ENCODE data around the gene PTPRZ1.

Gene PTPRZ1

GRCh38 chr7:122094549-122094948, 221.6 kb downstream of the PTPRZ1 start:
- H3K36me3 ChIP-seq (ENCODE audit: control insufficient read depth, insufficient read depth, low read length) = peaks cover 22% of the 10 kb centered on the region; the same call in 1 of the 2 replicates
- H3K4me1 ChIP-seq (ENCODE audit: control insufficient read depth, insufficient read depth, low read length) = 0 out of 2 replicates have a peak, but pooled peaks cover 2% of the 10 kb centered on the region
- no peak overlapping the region for H3K27ac ChIP-seq (ENCODE audit: low read length)
- DNase-seq (ENCODE audit: low read depth, low spot score) = no peak
- H3K27me3 ChIP-seq (ENCODE audit: control insufficient read depth, insufficient read depth, low read length) = no peaks in the 10 kb centered on the region
- no peaks in the 10 kb centered on the region; the same call in 1 of the 2 replicates for H3K9me3 ChIP-seq (ENCODE audit: control insufficient read depth, insufficient read depth, low read length)
- no CpG with 5 or more reads among the region's 1 CpG for WGBS (ENCODE audit: insufficient coverage, insufficient read length)
- no peak overlapping the region for H3K4me3 ChIP-seq (ENCODE audit: low read length)

GRCh38 chr7:122095642-122096041, 222.7 kb downstream of the PTPRZ1 start:
- Histone ChIP-seq H3K27ac (ENCODE audit: low read length) (no peak overlapping the region), H3K9me3 (ENCODE audit: control insufficient read depth, insufficient read depth, low read length) (no peaks in the 10 kb centered on the region; the same call in 1 of the 2 replicates), H3K4me3 (ENCODE audit: low read length) (no peak overlapping the region), H3K36me3 (ENCODE audit: control insufficient read depth, insufficient read depth, low read length) (peaks cover 18% of the 10 kb centered on the region; the same call in 1 of the 2 replicates), H3K27me3 (ENCODE audit: control insufficient read depth, insufficient read depth, low read length) (no peaks in the 10 kb centered on the region), H3K4me1 (ENCODE audit: control insufficient read depth, insufficient read depth, low read length) (0 out of 2 replicates have a peak, but pooled peaks cover 2% of the 10 kb centered on the region)
- no CpG with 5 or more reads among the region's 4 CpGs for WGBS (ENCODE audit: insufficient coverage, insufficient read length)
- no peak for DNase-seq (ENCODE audit: low read depth, low spot score)

DNA sequence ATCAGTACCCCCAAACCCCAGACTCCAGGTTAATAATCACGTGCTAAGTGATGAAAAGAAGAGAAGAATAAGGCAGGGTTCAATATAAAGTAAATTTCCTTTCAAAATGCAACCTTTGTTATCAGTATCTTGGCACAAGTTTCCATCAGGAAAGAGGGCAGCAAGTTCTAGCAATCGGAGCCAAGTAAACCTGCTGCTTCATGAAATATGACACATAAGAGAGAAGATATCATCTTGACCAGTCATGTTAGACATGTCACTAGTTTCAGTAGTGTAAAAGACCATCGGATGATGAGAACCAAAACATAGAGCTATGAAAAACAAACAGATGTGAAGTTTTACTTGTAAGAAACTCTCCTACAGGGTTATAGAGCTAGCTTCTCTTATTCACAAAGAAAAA, 227.1 kb downstream of the PTPRZ1 start:
- Histone ChIP-seq H3K4me3 (ENCODE audit: low read length) (no peak overlapping the region), H3K4me1 (ENCODE audit: control insufficient read depth, insufficient read depth, low read length) (no peaks in the 10 kb centered on the region), H3K27ac (ENCODE audit: low read length) (no peak overlapping the region), H3K9me3 (ENCODE audit: control insufficient read depth, insufficient read depth, low read length) (no peaks in the 10 kb centered on the region), H3K27me3 (ENCODE audit: control insufficient read depth, insufficient read depth, low read length) (no peaks in the 10 kb centered on the region), H3K36me3 (ENCODE audit: control insufficient read depth, insufficient read depth, low read length) (peaks cover 18% of the 10 kb centered on the region; the same call in 1 of the 2 replicates)
- no peak for DNase-seq (ENCODE audit: low read depth, low spot score)
- WGBS (ENCODE audit: insufficient coverage, insufficient read length) = no CpG with 5 or more reads among the region's 3 CpGs

GRCh38 chr7:122103064-122103463, 230.1 kb downstream of the PTPRZ1 start:
- no peaks in the 10 kb centered on the region for H3K27me3 ChIP-seq (ENCODE audit: control insufficient read depth, insufficient read depth, low read length)
- no peak for DNase-seq (ENCODE audit: low read depth, low spot score)
- no peaks in the 10 kb centered on the region for H3K4me1 ChIP-seq (ENCODE audit: control insufficient read depth, insufficient read depth, low read length)
- peaks cover 13% of the 10 kb centered on the region; the same call in 1 of the 2 replicates for H3K36me3 ChIP-seq (ENCODE audit: control insufficient read depth, insufficient read depth, low read length)
- no peak overlapping the region for H3K27ac ChIP-seq (ENCODE audit: low read length)
- H3K4me3 ChIP-seq (ENCODE audit: low read length) = no peak overlapping the region
- no peaks in the 10 kb centered on the region for H3K9me3 ChIP-seq (ENCODE audit: control insufficient read depth, insufficient read depth, low read length)

Data from iPS DF 6.9 (cell line).